Cardiac muscle cell (in vitro differentiated cells and primary cell): ENCODE data around the gene CMTM7. TPM values are rescaled to one million over a fixed set of nuclear protein-coding genes. Genes with fewer than 3 reads are reported as not detected.

Source experiments
- DNase-seq, 2 donors: peaks; one replicate each; pipeline versions ENCODE4 v3.0.0 to v3.0.0-alpha.2; 2010 to 2017; ENCODE audit warnings: low read depth in 1 of 2, low spot score in 1 of 2
- H3K27ac ChIP-seq: fragments of 200-600 bp; sonication (generic); 2 replicates; pipeline ENCODE4 v1.5.1; 2016
- H3K27me3 ChIP-seq: fragments of 200-600 bp; sonication (generic); 2 replicates; pipeline ENCODE4 v1.6.0; 2016; ENCODE audit warnings: control low read depth
- H3K36me3 ChIP-seq: fragments of 200-600 bp; sonication (generic); 2 replicates; pipeline ENCODE4 v1.5.1; 2016; ENCODE audit warnings: control low read depth
- H3K4me1 ChIP-seq: fragments of 200-600 bp; sonication (generic); 2 replicates; pipeline ENCODE4 v1.8.1; 2017; ENCODE audit warnings: low read depth, mild to moderate bottlenecking, mixed run types
- H3K4me3 ChIP-seq: fragments of 200-600 bp; sonication (generic); 2 replicates; pipeline ENCODE4 v1.5.1; 2016; ENCODE audit warnings: mild to moderate bottlenecking
- H3K9me3 ChIP-seq: fragments of 200-600 bp; sonication (generic); 2 replicates; pipeline ENCODE4 v1.5.1; 2017; ENCODE audit warnings: low read depth, mild to moderate bottlenecking, control low read depth
- polyA plus RNA-seq: library from polyadenylated mRNA; unstranded; fragments of >200 nt; fragmentation: Nextera tagmentation; extraction: Ambion mirVana; gene quantifications from 2 replicates; pipeline ENCODE4 v1.2.1, GENCODE V29; 2016
- total RNA-seq: library from RNA; depleted of rRNA; stranded (reverse); fragments of >200 nt; gene quantifications from 2 replicates; pipeline ENCODE4 v1.2.3, GENCODE V29; 2016
- TF ChIP-seq, protein P1 (sequence below): IDR thresholded peaks from 2 replicates; pipeline ENCODE4 v1.5.1; 2012; ENCODE audit warnings: low read depth, mild to moderate bottlenecking, low read length

Gene CMTM7
- total and polyA plus RNA-seq, 2 experiments from 2014 or later, result 24.2 to 42.4 TPM

DNA sequence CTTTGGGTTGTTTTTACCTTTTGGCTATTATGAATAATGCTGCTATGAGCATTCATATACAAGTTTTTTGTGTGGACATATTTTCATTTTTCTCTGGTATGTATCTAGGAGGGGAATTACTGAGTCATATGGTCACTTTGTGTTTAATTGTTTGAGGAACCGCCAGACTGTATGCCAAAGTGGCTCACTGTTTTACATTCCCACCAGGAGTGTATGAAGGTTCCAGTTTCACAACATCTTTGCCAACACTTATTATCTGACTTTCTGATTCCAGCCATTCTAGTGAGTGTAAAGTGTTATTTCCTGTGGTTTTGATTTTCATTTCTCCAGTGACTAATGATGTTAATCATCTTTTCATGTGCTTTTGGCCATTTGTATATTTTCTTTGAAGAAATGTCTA is 51.8 kb downstream of the CMTM7 start:
- H3K27ac ChIP-seq, result no peak overlapping the region
- peak in 1 of 2 donors; percentile 89 for DNase-seq
- peaks cover 9% of the 10 kb centered on the region for H3K4me1 ChIP-seq
- no peaks in the 10 kb centered on the region for H3K36me3 ChIP-seq
- TF ChIP-seq, protein P1, sequence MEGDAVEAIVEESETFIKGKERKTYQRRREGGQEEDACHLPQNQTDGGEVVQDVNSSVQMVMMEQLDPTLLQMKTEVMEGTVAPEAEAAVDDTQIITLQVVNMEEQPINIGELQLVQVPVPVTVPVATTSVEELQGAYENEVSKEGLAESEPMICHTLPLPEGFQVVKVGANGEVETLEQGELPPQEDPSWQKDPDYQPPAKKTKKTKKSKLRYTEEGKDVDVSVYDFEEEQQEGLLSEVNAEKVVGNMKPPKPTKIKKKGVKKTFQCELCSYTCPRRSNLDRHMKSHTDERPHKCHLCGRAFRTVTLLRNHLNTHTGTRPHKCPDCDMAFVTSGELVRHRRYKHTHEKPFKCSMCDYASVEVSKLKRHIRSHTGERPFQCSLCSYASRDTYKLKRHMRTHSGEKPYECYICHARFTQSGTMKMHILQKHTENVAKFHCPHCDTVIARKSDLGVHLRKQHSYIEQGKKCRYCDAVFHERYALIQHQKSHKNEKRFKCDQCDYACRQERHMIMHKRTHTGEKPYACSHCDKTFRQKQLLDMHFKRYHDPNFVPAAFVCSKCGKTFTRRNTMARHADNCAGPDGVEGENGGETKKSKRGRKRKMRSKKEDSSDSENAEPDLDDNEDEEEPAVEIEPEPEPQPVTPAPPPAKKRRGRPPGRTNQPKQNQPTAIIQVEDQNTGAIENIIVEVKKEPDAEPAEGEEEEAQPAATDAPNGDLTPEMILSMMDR, result no peak
- H3K4me3 ChIP-seq, result no peak overlapping the region
- no peaks in the 10 kb centered on the region for H3K27me3 ChIP-seq
- H3K9me3 ChIP-seq, result no peaks in the 10 kb centered on the region

DNA sequence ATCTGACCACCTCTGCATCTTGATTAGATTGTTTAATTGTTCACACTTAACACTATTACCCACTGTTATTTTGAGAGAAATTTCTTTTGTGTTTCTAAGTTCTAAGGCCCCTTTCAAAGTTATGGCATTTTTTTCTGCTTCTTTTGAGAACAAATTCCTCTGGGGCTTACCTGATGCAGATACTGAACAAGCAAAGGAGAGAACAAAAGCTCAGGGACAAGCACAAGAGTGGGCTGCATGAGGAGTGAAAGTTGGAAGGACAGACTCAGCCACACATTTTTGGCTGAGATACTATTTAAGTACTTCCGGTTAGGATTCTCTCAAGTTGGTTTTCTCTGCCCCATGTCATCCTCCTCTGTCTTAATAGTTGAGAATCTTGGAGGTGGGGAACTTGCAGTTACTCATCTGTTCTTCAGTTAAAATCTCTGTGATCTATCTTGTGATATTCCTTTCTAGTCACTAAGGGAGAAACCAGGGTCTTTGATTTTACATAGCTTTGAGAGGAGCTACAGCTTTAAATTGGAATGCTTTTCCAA is 56.3 kb downstream of the CMTM7 start:
- Histone ChIP-seq H3K4me1 (peaks cover 23% of the 10 kb centered on the region), H3K4me3 (no peak overlapping the region), H3K27me3 (no peaks in the 10 kb centered on the region), H3K27ac (peak overlapping the region; percentile 24), H3K9me3 (no peaks in the 10 kb centered on the region), H3K36me3 (no peaks in the 10 kb centered on the region)
- TF ChIP-seq, protein P1, result no peak
- no peak for DNase-seq

DNA sequence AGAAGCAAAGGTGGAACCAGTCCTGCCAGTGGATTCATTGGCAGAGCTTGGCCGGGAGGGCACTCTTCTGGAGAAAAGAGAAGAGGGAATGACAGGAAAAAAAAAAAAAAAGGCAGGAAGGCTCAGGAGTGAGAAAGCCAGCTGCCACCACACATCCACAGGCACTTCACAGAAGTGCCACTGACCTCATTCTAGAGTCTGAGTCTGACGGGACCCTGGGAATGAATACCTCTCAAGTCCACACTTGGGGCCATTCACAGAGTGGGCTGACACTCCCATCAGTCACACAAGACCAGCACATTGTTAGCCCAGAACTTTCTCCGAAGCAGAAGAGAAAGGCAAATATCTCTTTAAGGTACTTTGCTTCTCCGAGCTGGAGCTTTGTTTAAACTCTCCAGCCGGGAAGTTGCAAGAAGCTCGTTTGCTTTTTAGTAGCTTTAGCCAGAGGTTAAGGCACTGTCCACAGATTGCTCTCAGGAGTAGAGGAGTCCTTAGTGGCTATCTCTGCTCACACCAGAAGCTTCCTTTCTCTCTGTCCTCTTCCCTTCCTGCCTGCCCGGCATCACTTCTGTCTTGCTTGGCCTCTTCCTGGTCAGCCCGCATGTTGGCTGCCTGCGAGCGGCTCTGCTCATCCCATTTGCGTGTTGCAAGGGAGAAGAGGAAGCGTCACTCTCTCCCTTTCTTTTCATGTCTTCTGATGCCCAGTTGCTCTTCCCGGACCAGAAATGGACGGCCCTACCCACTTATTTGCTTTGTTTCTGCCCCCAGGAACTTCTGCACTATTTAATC is 57.2 kb downstream of the CMTM7 start:
- Histone ChIP-seq H3K4me3 (no peak overlapping the region), H3K27ac (peak overlapping the region; percentile 80), H3K27me3 (no peaks in the 10 kb centered on the region), H3K36me3 (no peaks in the 10 kb centered on the region), H3K9me3 (no peaks in the 10 kb centered on the region), H3K4me1 (peaks cover 23% of the 10 kb centered on the region)
- DNase-seq, result peak in 1 of 2 donors; percentile 84
- TF ChIP-seq, protein P1, result no peak

DNA sequence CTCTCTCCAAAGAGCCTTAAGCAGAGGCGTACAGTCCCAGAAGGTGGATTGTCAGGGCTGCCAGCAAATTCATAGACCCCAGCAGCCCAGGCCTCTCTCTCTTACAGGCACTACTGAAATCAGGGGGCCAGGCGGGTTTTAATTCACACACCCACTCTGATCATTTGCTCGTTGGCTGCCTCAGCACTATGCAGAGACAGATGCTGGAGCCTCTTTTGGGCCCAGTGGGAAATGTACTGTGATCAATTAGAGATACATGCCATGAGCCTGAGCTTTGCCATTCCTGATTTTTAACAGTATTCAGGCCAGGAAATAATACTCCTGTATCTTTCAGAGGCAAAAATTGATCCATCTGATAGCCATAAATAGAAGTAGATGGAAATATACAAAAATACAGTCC is 58.0 kb downstream of the CMTM7 start:
- TF ChIP-seq, protein P1, result no peak
- Histone ChIP-seq H3K27ac (no peak overlapping the region), H3K27me3 (no peaks in the 10 kb centered on the region), H3K36me3 (no peaks in the 10 kb centered on the region), H3K9me3 (no peaks in the 10 kb centered on the region), H3K4me3 (no peak overlapping the region), H3K4me1 (peaks cover 23% of the 10 kb centered on the region)
- no peak for DNase-seq

DNA sequence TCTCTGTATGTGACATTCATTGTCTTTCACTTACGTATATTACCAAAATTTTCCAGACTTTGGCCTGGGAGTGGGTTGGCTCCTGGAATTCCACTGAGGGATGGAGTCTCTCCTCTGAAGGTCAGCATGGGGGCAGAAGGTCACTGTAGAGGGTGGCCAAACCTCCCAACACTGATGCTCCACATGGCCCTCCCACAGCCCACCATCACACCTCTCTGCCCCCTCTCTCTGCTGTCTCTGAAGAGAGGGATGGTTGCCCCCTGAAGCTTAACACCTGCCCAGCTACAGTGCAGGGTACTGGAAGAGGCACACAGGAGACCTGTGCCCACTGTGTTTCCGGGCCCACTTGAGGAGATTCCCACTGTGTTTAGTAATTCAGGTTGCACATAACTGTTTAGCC is 58.8 kb downstream of the CMTM7 start:
- peaks cover 23% of the 10 kb centered on the region for H3K4me1 ChIP-seq
- no peak for DNase-seq
- H3K27ac ChIP-seq, result no peak overlapping the region
- no peaks in the 10 kb centered on the region for H3K27me3 ChIP-seq
- H3K4me3 ChIP-seq, result no peak overlapping the region
- no peaks in the 10 kb centered on the region for H3K36me3 ChIP-seq
- no peaks in the 10 kb centered on the region for H3K9me3 ChIP-seq
- TF ChIP-seq, protein P1, result no peak
